Esophagus squamous epithelium (tissue), 4 donors: ENCODE data around the gene NKX2-8.

Experiments used
- POLR2A ChIP-seq, 4 donors: fragments of 450-650 bp; IDR thresholded peaks; one replicate each; pipeline ENCODE4 v1.6.1; 2017; ENCODE audit warnings: antibody characterized with exemption in 4 of 4, mild to moderate bottlenecking in 4 of 4, moderate library complexity in 3 of 4
- TF ChIP-seq, protein P1 (sequence below), 6 experiments: fragments of 450-650 bp in 4 of 6; fragments of 200-600 bp in 2 of 6; sonication (generic) in 2 of 6; IDR thresholded peaks; one replicate each; pipeline ENCODE4 v1.5.1; 2016 to 2019; ENCODE audit warnings: antibody characterized with exemption in 6 of 6, mild to moderate bottlenecking in 4 of 6, moderate library complexity in 4 of 6

DNA sequence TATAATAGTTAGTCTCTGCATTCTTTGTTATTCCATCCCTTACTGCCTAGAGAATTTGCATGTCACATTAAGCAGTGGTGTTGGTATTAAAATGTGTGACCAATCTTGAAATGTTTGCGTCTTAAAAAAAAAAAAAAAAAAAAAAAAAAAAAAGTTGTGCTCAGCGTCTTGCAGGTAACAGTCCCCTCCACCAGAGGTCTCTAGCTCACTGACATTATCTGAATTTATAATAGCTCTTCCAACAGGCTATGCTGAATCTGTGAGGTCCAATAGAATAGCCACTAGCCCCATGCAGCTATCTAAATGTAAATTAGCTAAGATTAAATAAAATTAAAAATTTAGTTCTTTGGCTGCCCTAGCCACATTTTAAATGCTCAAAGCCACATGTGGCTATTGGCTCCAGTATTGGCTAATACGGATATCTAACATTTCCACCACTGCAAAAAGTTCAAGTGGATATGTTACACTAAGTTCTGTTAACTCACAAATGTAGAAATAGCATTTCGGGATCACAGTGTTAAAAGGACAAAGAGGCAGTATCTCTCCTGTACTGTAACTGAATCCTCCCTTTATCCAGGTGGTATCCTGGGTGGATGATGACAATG, 28.7 kb downstream of the NKX2-8 start:
- TF ChIP-seq, protein P1, sequence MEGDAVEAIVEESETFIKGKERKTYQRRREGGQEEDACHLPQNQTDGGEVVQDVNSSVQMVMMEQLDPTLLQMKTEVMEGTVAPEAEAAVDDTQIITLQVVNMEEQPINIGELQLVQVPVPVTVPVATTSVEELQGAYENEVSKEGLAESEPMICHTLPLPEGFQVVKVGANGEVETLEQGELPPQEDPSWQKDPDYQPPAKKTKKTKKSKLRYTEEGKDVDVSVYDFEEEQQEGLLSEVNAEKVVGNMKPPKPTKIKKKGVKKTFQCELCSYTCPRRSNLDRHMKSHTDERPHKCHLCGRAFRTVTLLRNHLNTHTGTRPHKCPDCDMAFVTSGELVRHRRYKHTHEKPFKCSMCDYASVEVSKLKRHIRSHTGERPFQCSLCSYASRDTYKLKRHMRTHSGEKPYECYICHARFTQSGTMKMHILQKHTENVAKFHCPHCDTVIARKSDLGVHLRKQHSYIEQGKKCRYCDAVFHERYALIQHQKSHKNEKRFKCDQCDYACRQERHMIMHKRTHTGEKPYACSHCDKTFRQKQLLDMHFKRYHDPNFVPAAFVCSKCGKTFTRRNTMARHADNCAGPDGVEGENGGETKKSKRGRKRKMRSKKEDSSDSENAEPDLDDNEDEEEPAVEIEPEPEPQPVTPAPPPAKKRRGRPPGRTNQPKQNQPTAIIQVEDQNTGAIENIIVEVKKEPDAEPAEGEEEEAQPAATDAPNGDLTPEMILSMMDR (IDR thresholded peaks at IDR 0.05), result peak; percentile 19 to 72 (median 52)
- TF ChIP-seq POLR2A (IDR thresholded peaks at IDR 0.05), result no peak
